GM23338 (cell line): Measurements from ENCODE around the gene SOS2. TPM values are rescaled to one million over a fixed set of nuclear protein-coding genes. Genes with fewer than 3 reads are reported as not detected.

ENCODE experiments used
- ATAC-seq: fragments of 200-7000 bp; cut with Tn5 transposase; 3 replicates; pipeline ENCODE4 v1.9.1; 2020
- DNase-seq: peaks from one replicate; pipeline ENCODE4 v3.0.0-alpha.2; 2015; ENCODE audit warnings: low spot score
- H2AFZ ChIP-seq: fragments of 200-600 bp; sonication (generic); 2 replicates; pipeline ENCODE4 v1.8.0; 2016; ENCODE audit warnings: antibody characterized with exemption, mild to moderate bottlenecking, moderate library complexity
- H3F3A ChIP-seq: fragments of 200-600 bp; sonication (generic); replicated peaks from 2 replicates; pipeline ENCODE4 v1.8.0; 2017; ENCODE audit warnings: antibody characterized with exemption, mixed run types, low read depth
- H3K27ac ChIP-seq: fragments of 200-600 bp; sonication (generic); 2 replicates; pipeline ENCODE4 v1.6.1; 2016; ENCODE audit warnings: low read depth
- H3K27me3 ChIP-seq: fragments of 200-600 bp; sonication (generic); 2 replicates; pipeline ENCODE4 v1.8.0; 2016; ENCODE audit warnings: mild to moderate bottlenecking, mixed run types, moderate library complexity; ENCODE audit not compliant: insufficient read depth
- H3K36me3 ChIP-seq: fragments of 200-600 bp; sonication (generic); 2 replicates; pipeline ENCODE4 v1.8.0; 2016; ENCODE audit warnings: mild to moderate bottlenecking; ENCODE audit not compliant: insufficient read depth
- H3K4me1 ChIP-seq: fragments of 200-600 bp; sonication (generic); 2 replicates; pipeline ENCODE4 v1.8.0; 2016; ENCODE audit warnings: mild to moderate bottlenecking, moderate library complexity; ENCODE audit not compliant: insufficient read depth
- H3K4me2 ChIP-seq: fragments of 200-600 bp; sonication (generic); 2 replicates; pipeline ENCODE4 v1.7.1; 2017; ENCODE audit warnings: mixed run types
- H3K4me3 ChIP-seq: fragments of 200-600 bp; sonication (generic); 2 replicates; pipeline ENCODE4 v1.6.1; 2016; ENCODE audit warnings: mixed run types
- H3K79me2 ChIP-seq: fragments of 200-600 bp; sonication (generic); replicated peaks from 2 replicates; pipeline ENCODE4 v1.8.0; 2017; ENCODE audit warnings: mild to moderate bottlenecking; ENCODE audit not compliant: insufficient read depth
- H3K9me2 ChIP-seq: fragments of 200-600 bp; sonication (generic); 2 replicates; pipeline ENCODE4 v1.8.0; 2017; ENCODE audit not compliant: insufficient read depth
- H4K20me1 ChIP-seq: fragments of 200-600 bp; sonication (generic); replicated peaks from 2 replicates; pipeline ENCODE4 v1.8.0; 2017; ENCODE audit warnings: mild to moderate bottlenecking; ENCODE audit not compliant: insufficient read depth
- H3K27ac Mint-ChIP-seq: 2 replicates; pipeline ENCODE4 v1.8.0; 2020; ENCODE audit warnings: inconsistent platforms, mild to moderate bottlenecking, moderate library complexity, mixed read lengths
- H3K27me3 Mint-ChIP-seq: 3 replicates; pipeline ENCODE4 v1.8.0; 2022; ENCODE audit warnings: low read depth, mild to moderate bottlenecking, moderate library complexity, mixed read lengths, inconsistent platforms; ENCODE audit not compliant: insufficient read depth, poor library complexity
- H3K36me3 Mint-ChIP-seq: 3 replicates; pipeline ENCODE4 v1.8.0; 2021; ENCODE audit warnings: low read depth, mild to moderate bottlenecking, inconsistent platforms, moderate library complexity, mixed read lengths
- H3K4me1 Mint-ChIP-seq: 3 replicates; pipeline ENCODE4 v1.8.0; 2020; ENCODE audit warnings: mild to moderate bottlenecking, inconsistent platforms, mixed read lengths
- H3K4me3 Mint-ChIP-seq: 3 replicates; pipeline ENCODE4 v1.8.0; 2021; ENCODE audit warnings: moderate library complexity, mild to moderate bottlenecking, inconsistent platforms, mixed read lengths
- H3K9me3 Mint-ChIP-seq: 3 replicates; pipeline ENCODE4 v1.8.0; 2020; ENCODE audit warnings: moderate library complexity, mild to moderate bottlenecking, inconsistent platforms, mixed read lengths
- CTCF ChIP-seq, 2 experiments: fragments of 200-600 bp in 1 of 2; sonication (generic) in 1 of 2; conservative IDR thresholded peaks; 2 replicates each; pipeline versions ENCODE4 v1.5.1 to v1.6.1; 2016 to 2017; ENCODE audit warnings: antibody characterized with exemption in 2 of 2, low read depth in 2 of 2, mild to moderate bottlenecking in 2 of 2, moderate library complexity in 1 of 2
- EZH2phosphoT487 ChIP-seq: fragments of 200-600 bp; sonication (generic); IDR thresholded peaks from one replicate; pipeline ENCODE4 v1.8.1; 2018; ENCODE audit warnings: antibody characterized with exemption; ENCODE audit not compliant: unreplicated experiment
- JUNB ChIP-seq: IDR thresholded peaks from one replicate; pipeline ENCODE4 v1.6.1; 2016; ENCODE audit warnings: antibody characterized with exemption; ENCODE audit not compliant: unreplicated experiment
- NANOG ChIP-seq: IDR thresholded peaks from 2 replicates; pipeline ENCODE4 v1.6.1; 2016; ENCODE audit warnings: antibody characterized with exemption, borderline replicate concordance
- POLR2AphosphoS5 ChIP-seq: IDR thresholded peaks from 2 replicates; pipeline ENCODE4 v1.6.1; 2016; ENCODE audit warnings: antibody characterized with exemption, low read depth
- REST ChIP-seq: IDR thresholded peaks from one replicate; pipeline ENCODE4 v1.6.1; 2018; ENCODE audit warnings: antibody characterized with exemption; ENCODE audit not compliant: unreplicated experiment
- ZNF331 ChIP-seq: fragments of 250-450 bp; sonication (Bioruptor Pico); IDR thresholded peaks from 2 replicates; pipeline ENCODE4 v1.5.0; 2020; ENCODE audit warnings: low read depth, mild to moderate bottlenecking, moderate library complexity
- polyA plus RNA-seq: library from polyadenylated mRNA; unstranded; fragments of >200 nt; fragmentation: Nextera tagmentation; extraction: Ambion mirVana; gene quantifications from 2 replicates; pipeline ENCODE4 v1.2.1, GENCODE V29; 2016
- total RNA-seq: library from RNA; depleted of rRNA; stranded (reverse); fragments of >200 nt; shearing (Covaris generic); gene quantifications from 2 replicates; pipeline ENCODE4 v1.2.3, GENCODE V29; 2014
- TF ChIP-seq, protein P1 (sequence below): IDR thresholded peaks from 2 replicates; pipeline ENCODE4 v1.6.1; 2016; ENCODE audit warnings: antibody characterized with exemption

SOS2 gene
- total and polyA plus RNA-seq, 2 experiments from 2014 or later, result 3.5 to 11.4 TPM

DNA sequence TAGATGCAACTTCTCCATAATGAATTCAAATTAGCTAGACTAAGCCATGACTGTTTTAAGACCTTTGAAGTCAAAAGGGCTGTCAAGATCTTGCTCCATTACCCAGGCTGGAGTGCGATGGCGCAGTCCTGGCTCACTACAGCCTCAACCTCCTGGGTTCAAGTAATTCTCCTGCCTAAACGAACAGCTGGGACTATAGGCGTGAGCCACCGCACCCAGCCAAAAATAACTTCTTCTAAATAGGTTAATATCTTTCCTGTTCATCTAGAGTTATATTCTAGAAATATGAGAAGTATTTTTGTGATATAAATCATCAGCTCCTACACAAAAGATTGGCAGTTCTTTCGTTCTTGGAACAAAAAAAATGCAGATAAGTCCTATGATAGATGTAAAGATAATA is 39.6 kb upstream of the SOS2 start (continued):
- TF ChIP-seq, protein P1, sequence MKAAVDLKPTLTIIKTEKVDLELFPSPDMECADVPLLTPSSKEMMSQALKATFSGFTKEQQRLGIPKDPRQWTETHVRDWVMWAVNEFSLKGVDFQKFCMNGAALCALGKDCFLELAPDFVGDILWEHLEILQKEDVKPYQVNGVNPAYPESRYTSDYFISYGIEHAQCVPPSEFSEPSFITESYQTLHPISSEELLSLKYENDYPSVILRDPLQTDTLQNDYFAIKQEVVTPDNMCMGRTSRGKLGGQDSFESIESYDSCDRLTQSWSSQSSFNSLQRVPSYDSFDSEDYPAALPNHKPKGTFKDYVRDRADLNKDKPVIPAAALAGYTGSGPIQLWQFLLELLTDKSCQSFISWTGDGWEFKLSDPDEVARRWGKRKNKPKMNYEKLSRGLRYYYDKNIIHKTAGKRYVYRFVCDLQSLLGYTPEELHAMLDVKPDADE, result no peak
- TF ChIP-seq CTCF (conservative IDR thresholded peaks at IDR 0.05; ENCODE audit: low read depth in 2 of 2) (no peak), ZNF331 (no peak), REST (no peak)

DNA sequence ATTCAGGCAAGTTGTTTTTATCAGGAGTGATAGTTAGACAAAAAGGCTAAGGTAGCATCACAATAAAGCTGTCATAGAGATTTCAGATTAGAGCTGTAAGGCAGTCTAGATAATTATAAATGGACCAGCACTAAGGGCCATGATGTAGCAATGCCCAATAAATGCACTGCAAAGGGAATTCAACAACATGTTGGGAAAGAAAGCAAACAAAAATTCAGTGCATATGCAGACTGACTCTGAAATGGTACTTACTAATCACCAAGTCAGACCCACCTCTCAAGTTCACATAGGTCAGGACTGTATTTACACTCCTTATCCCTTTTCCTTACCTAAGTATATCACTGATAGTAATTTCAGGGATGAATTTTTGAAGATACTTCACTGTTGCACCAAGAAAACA is 33.7 kb upstream of the SOS2 start:
- no peak for ATAC-seq
- H3K79me2 ChIP-seq, result no peaks in the 10 kb centered on the region
- Mint-ChIP-seq H3K9me3 (no peaks in the 10 kb centered on the region), H3K27ac (no peak overlapping the region), H3K27me3 (no peaks in the 10 kb centered on the region), H3K36me3 (peaks cover 4% of the 10 kb centered on the region; the same call in 2 of the 3 replicates), H3K4me3 (no peak overlapping the region), H3K4me1 (0 out of 3 replicates have a peak, but pooled peaks cover 2% of the 10 kb centered on the region)
- no peak for DNase-seq
- H3K36me3 ChIP-seq, result peaks cover 5% of the 10 kb centered on the region; the same call in 1 of the 2 replicates
- no peaks in the 10 kb centered on the region for H3K27me3 ChIP-seq
- no peaks in the 10 kb centered on the region for H3K9me2 ChIP-seq
- TF ChIP-seq, protein P1, result no peak
- no peak overlapping the region for H3K4me3 ChIP-seq
- H3K27ac ChIP-seq, result no peak overlapping the region
- no peaks in the 10 kb centered on the region for H3K4me1 ChIP-seq
- H4K20me1 ChIP-seq, result no peaks in the 10 kb centered on the region
- no peak overlapping the region for H3K4me2 ChIP-seq
- H3F3A ChIP-seq, result no peaks in the 10 kb centered on the region
- no peak overlapping the region for H2AFZ ChIP-seq

DNA sequence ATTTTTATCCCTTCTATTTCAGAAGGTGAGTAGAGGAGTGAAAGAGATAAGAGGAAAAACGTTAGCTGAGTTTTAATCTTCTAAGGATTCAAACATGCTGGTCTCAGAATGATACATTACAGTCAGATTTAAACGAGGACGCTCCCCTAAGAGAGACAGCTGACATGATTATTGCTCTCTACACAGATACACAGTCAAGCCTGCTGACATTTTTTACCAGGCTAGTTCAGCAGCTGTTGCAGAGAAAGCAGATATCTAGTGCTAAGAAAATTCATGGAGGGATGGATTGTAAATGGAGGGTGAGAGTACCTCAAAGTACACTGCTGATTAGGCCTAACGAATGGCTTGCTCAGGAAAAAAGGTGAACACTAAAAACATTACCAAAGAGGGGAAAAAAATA is 31.9 kb upstream of the SOS2 start:
- DNase-seq (no peak), ATAC-seq (no peak)
- H4K20me1 ChIP-seq, result no peaks in the 10 kb centered on the region
- Mint-ChIP-seq H3K27me3 (no peaks in the 10 kb centered on the region), H3K4me1 (0 out of 3 replicates have a peak, but pooled peaks cover 2% of the 10 kb centered on the region), H3K4me3 (no peak overlapping the region), H3K27ac (no peak overlapping the region), H3K36me3 (peaks cover 4% of the 10 kb centered on the region; the same call in 2 of the 3 replicates), H3K9me3 (no peaks in the 10 kb centered on the region)
- H3K27me3 ChIP-seq, result no peaks in the 10 kb centered on the region
- no peak overlapping the region for H2AFZ ChIP-seq
- H3F3A ChIP-seq, result no peaks in the 10 kb centered on the region
- H3K79me2 ChIP-seq, result no peaks in the 10 kb centered on the region
- no peak overlapping the region for H3K4me2 ChIP-seq
- no peaks in the 10 kb centered on the region for H3K4me1 ChIP-seq
- no peaks in the 10 kb centered on the region for H3K36me3 ChIP-seq
- H3K27ac ChIP-seq, result no peak overlapping the region
- H3K9me2 ChIP-seq, result no peaks in the 10 kb centered on the region
- no peak overlapping the region for H3K4me3 ChIP-seq
- TF ChIP-seq NANOG, result no peak
- no peak for TF ChIP-seq EZH2phosphoT487
- no peak for TF ChIP-seq REST
- no peak for TF ChIP-seq POLR2AphosphoS5
- TF ChIP-seq JUNB, result no peak
